Lung (tissue), 12 donors: ENCODE results near the gene PROX2. TPM values are rescaled to one million over a fixed set of nuclear protein-coding genes. Genes with fewer than 3 reads are reported as not detected.

Experiments
- ATAC-seq: fragments of 200-7000 bp; cut with Tn5 transposase; one replicate; pipeline ENCODE4 v1.9.1; 2020; ENCODE audit warnings: moderate number of reproducible peaks; ENCODE audit not compliant: insufficient read depth, low FRiP score
- DNase-seq, 3 donors: peaks; one replicate each; pipeline ENCODE4 v3.0.0-alpha.2; 2013 to 2017
- H3K27ac ChIP-seq, 2 donors: one replicate each; pipeline ENCODE4 v1.5.1; 2013; ENCODE audit warnings: mild to moderate bottlenecking in 2 of 2, moderate library complexity in 2 of 2, control low read depth in 1 of 2, inconsistent platforms in 1 of 2, low read depth in 1 of 2, low read length in 1 of 2
- H3K27me3 ChIP-seq, 3 donors: one replicate each; pipeline ENCODE4 v1.5.1; 2013; ENCODE audit warnings: low read length in 2 of 3; ENCODE audit not compliant: control insufficient read depth in 3 of 3, insufficient read depth in 3 of 3
- H3K36me3 ChIP-seq, 4 donors: one replicate each; pipeline ENCODE4 v1.5.1; 2013; ENCODE audit warnings: low read length in 4 of 4, mild to moderate bottlenecking in 1 of 4, moderate library complexity in 1 of 4; ENCODE audit not compliant: control insufficient read depth in 4 of 4, insufficient read depth in 4 of 4
- H3K4me1 ChIP-seq, 5 donors: one replicate each; pipeline ENCODE4 v1.5.1; 2013; ENCODE audit warnings: low read length in 5 of 5, mild to moderate bottlenecking in 2 of 5, moderate library complexity in 1 of 5; ENCODE audit not compliant: control insufficient read depth in 5 of 5, insufficient read depth in 5 of 5
- H3K4me3 ChIP-seq: one replicate; pipeline ENCODE4 v1.5.1; 2013; ENCODE audit warnings: mild to moderate bottlenecking, control low read depth, moderate library complexity
- H3K9ac ChIP-seq, 2 donors: one replicate each; pipeline ENCODE4 v1.5.1; 2013; ENCODE audit warnings: low read length in 2 of 2, control low read depth in 1 of 2; ENCODE audit not compliant: insufficient read depth in 1 of 2
- H3K9me3 ChIP-seq, 4 donors: one replicate each; pipeline ENCODE4 v1.5.1; 2013; ENCODE audit warnings: low read length in 3 of 4, mild to moderate bottlenecking in 1 of 4, moderate library complexity in 1 of 4; ENCODE audit not compliant: control insufficient read depth in 4 of 4, insufficient read depth in 3 of 4
- CTCF ChIP-seq: IDR thresholded peaks from 2 replicates; pipeline ENCODE4 v1.5.1; 2012; ENCODE audit warnings: mild to moderate bottlenecking; ENCODE audit errors: control extremely low read depth, extremely low read depth
- WGBS, 2 donors: extraction: QIAGEN DNeasy Blood & Tissue Kit; methylation state at CpG; one replicate each; pipeline ENCODE4 v1.1.7; 2013; 5-methylcytosine and 5-hydroxymethylcytosine counted together
- polyA plus RNA-seq, 2 donors: library from polyadenylated mRNA; stranded (reverse); fragments of 200-250 nt; gene quantifications; one replicate each; pipeline ENCODE4 v1.2.1, GENCODE V29; 2013
- total RNA-seq, 2 donors: library from RNA; depleted of rRNA in 1 of 2; stranded (reverse); fragments of >200 nt in 1 of 2; gene quantifications; one replicate each; pipeline ENCODE4 v1.2.1, GENCODE V29; 2014 to 2021
- donor health status: control.
- donor health status: control.
- donor health status: Bipolar disorder and iron deficiency.
- donor health status: healthy.
- donor health status: DM: yes; HTN: yes; CAD: no.

Gene PROX2
- total and polyA plus RNA-seq, 4 donors = 0.01 to 0.09 TPM; not detected in 2

GRCh38 chr14:74917178-74917543 is 41.2 kb upstream of the PROX2 start:
- WGBS, 2 donors = 92 to 93% methylated on average over 5 of the region's 5 CpGs
- no peak overlapping the region for H3K4me3 ChIP-seq
- no peak for DNase-seq
- H3K9me3 ChIP-seq = no peaks in the 10 kb centered on the region
- H3K4me1 ChIP-seq = peaks cover 0 to 25% (median 7%) of the 10 kb centered on the region in 5 donors
- peak overlapping the region; percentile 24 to 49 for H3K27ac ChIP-seq
- H3K27me3 ChIP-seq = peaks cover 0 to 2% (median 0%) of the 10 kb centered on the region in 3 donors
- TF ChIP-seq CTCF = no peak
- no peak for ATAC-seq
- no peak overlapping the region for H3K9ac ChIP-seq
- no peaks in the 10 kb centered on the region for H3K36me3 ChIP-seq

- TF ChIP-seq CTCF = no peak
- ATAC-seq (no peak), DNase-seq (no peak)
- H3K27me3 ChIP-seq = no peaks in the 10 kb centered on the region
- H3K4me3 ChIP-seq = no peak overlapping the region
- H3K4me1 ChIP-seq = peaks cover 0 to 25% (median 7%) of the 10 kb centered on the region in 5 donors
- no peaks in the 10 kb centered on the region for H3K36me3 ChIP-seq
- H3K27ac ChIP-seq = no peak overlapping the region
- WGBS, 2 donors = 58 to 60% methylated on average over 7 of the region's 7 CpGs
- no peaks in the 10 kb centered on the region for H3K9me3 ChIP-seq
- H3K9ac ChIP-seq = no peak overlapping the region
These were observed 39.9 kb upstream of the PROX2 start for GRCh38 chr14:74915826-74916225.

GRCh38 chr14:74915426-74915825 is 39.5 kb upstream of the PROX2 start:
- H3K36me3 ChIP-seq = no peaks in the 10 kb centered on the region
- no peaks in the 10 kb centered on the region for H3K9me3 ChIP-seq
- H3K4me1 ChIP-seq = peaks cover 0 to 25% (median 7%) of the 10 kb centered on the region in 5 donors
- no peak overlapping the region for H3K4me3 ChIP-seq
- TF ChIP-seq CTCF = no peak
- no peak for DNase-seq
- no peak for ATAC-seq
- H3K9ac ChIP-seq = no peak overlapping the region
- no peak overlapping the region for H3K27ac ChIP-seq
- no peaks in the 10 kb centered on the region for H3K27me3 ChIP-seq
- WGBS, 2 donors = 85 to 93% methylated on average over 4 of the region's 4 CpGs

- peak; percentile 85 to 92 (median 91) for DNase-seq
- Histone ChIP-seq H3K27ac (no peak overlapping the region), H3K4me3 (no peak overlapping the region), H3K4me1 (peaks cover 0 to 25% (median 7%) of the 10 kb centered on the region in 5 donors), H3K9me3 (no peaks in the 10 kb centered on the region), H3K9ac (no peak overlapping the region), H3K36me3 (no peaks in the 10 kb centered on the region), H3K27me3 (no peaks in the 10 kb centered on the region)
- WGBS, 2 donors = 58 to 59% methylated on average over 6 of the region's 6 CpGs
- ATAC-seq = no peak
- peak; percentile 42 for TF ChIP-seq CTCF
These were observed 38.1 kb upstream of the PROX2 start for GRCh38 chr14:74913986-74914573.
